ENCODE results near the gene CDH4.

The CDH4 gene

GRCh38 chr20:61919675-61920365 is 667.8 kb downstream of the CDH4 start:
- TF ChIP-seq ZBTB7A (IDR thresholded peaks at IDR 0.05; ENCODE audit: low read depth): no peak
- no peak for TF ChIP-seq NFIC (IDR thresholded peaks at IDR 0.05)
- TF ChIP-seq EP300 (IDR thresholded peaks at IDR 0.05; ENCODE audit: borderline replicate concordance): no peak

GRCh38 chr20:61922411-61922810 is 670.4 kb downstream of the CDH4 start:
- TF ChIP-seq TAF1 (IDR thresholded peaks at IDR 0.05; ENCODE audit: low read depth) (no peak), TCF12 (IDR thresholded peaks at IDR 0.05; ENCODE audit: low read depth) (no peak), YY1 (IDR thresholded peaks at IDR 0.05; ENCODE audit: low read depth) (no peak), EGR1 (IDR thresholded peaks at IDR 0.05) (no peak), CREB1 (IDR thresholded peaks at IDR 0.05; ENCODE audit: low read depth) (no peak), TEAD4 (IDR thresholded peaks at IDR 0.05) (no peak), USF1 (IDR thresholded peaks at IDR 0.05) (no peak), NFIC (IDR thresholded peaks at IDR 0.05) (no peak), ZBTB7A (IDR thresholded peaks at IDR 0.05; ENCODE audit: low read depth) (no peak), FOXM1 (IDR thresholded peaks at IDR 0.05; ENCODE audit: borderline replicate concordance, low read depth) (no peak), EP300 (IDR thresholded peaks at IDR 0.05; ENCODE audit: borderline replicate concordance) (no peak), CEBPB (IDR thresholded peaks at IDR 0.05) (no peak), MAX (IDR thresholded peaks at IDR 0.05) (no peak), REST (IDR thresholded peaks at IDR 0.05; ENCODE audit: low read depth) (no peak), RAD21 (IDR thresholded peaks at IDR 0.05; ENCODE audit: low read depth) (no peak)

- no peak for TF ChIP-seq NFIC (IDR thresholded peaks at IDR 0.05)
- no peak for TF ChIP-seq RAD21 (IDR thresholded peaks at IDR 0.05; ENCODE audit: low read depth)
- no peak for TF ChIP-seq TCF12 (IDR thresholded peaks at IDR 0.05; ENCODE audit: low read depth)
- no peak for TF ChIP-seq TEAD4 (IDR thresholded peaks at IDR 0.05)
- no peak for TF ChIP-seq USF1 (IDR thresholded peaks at IDR 0.05)
- no peak for TF ChIP-seq CEBPB (IDR thresholded peaks at IDR 0.05)
- TF ChIP-seq MAX (IDR thresholded peaks at IDR 0.05): no peak
- no peak for TF ChIP-seq ZBTB7A (IDR thresholded peaks at IDR 0.05; ENCODE audit: low read depth)
- no peak for TF ChIP-seq EP300 (IDR thresholded peaks at IDR 0.05; ENCODE audit: borderline replicate concordance)
- no peak for TF ChIP-seq REST (IDR thresholded peaks at IDR 0.05; ENCODE audit: low read depth)
- no peak for TF ChIP-seq EGR1 (IDR thresholded peaks at IDR 0.05)
- no peak for TF ChIP-seq CREB1 (IDR thresholded peaks at IDR 0.05; ENCODE audit: low read depth)
- TF ChIP-seq TAF1 (IDR thresholded peaks at IDR 0.05; ENCODE audit: low read depth): no peak
- no peak for TF ChIP-seq FOXM1 (IDR thresholded peaks at IDR 0.05; ENCODE audit: borderline replicate concordance, low read depth)
- no peak for TF ChIP-seq YY1 (IDR thresholded peaks at IDR 0.05; ENCODE audit: low read depth)
Observed at GRCh38 chr20:61922936-61923335, 670.9 kb downstream of the CDH4 start.

GRCh38 chr20:61923371-61924166 is 671.5 kb downstream of the CDH4 start:
- TF ChIP-seq CEBPB (IDR thresholded peaks at IDR 0.05) (no peak), EP300 (IDR thresholded peaks at IDR 0.05; ENCODE audit: borderline replicate concordance) (no peak), YY1 (IDR thresholded peaks at IDR 0.05; ENCODE audit: low read depth) (no peak), MAX (IDR thresholded peaks at IDR 0.05) (no peak), FOXM1 (IDR thresholded peaks at IDR 0.05; ENCODE audit: borderline replicate concordance, low read depth) (no peak), TCF12 (IDR thresholded peaks at IDR 0.05; ENCODE audit: low read depth) (no peak), TEAD4 (IDR thresholded peaks at IDR 0.05) (no peak), NFIC (IDR thresholded peaks at IDR 0.05) (no peak)

- no peak for TF ChIP-seq TAF1 (IDR thresholded peaks at IDR 0.05; ENCODE audit: low read depth)
- no peak for TF ChIP-seq REST (IDR thresholded peaks at IDR 0.05; ENCODE audit: low read depth)
- no peak for TF ChIP-seq EGR1 (IDR thresholded peaks at IDR 0.05)
- TF ChIP-seq TEAD4 (IDR thresholded peaks at IDR 0.05): no peak
- TF ChIP-seq NFIC (IDR thresholded peaks at IDR 0.05): no peak
- no peak for TF ChIP-seq RAD21 (IDR thresholded peaks at IDR 0.05; ENCODE audit: low read depth)
- no peak for TF ChIP-seq CREB1 (IDR thresholded peaks at IDR 0.05; ENCODE audit: low read depth)
- TF ChIP-seq TCF12 (IDR thresholded peaks at IDR 0.05; ENCODE audit: low read depth): no peak
- TF ChIP-seq YY1 (IDR thresholded peaks at IDR 0.05; ENCODE audit: low read depth): no peak
- no peak for TF ChIP-seq MAX (IDR thresholded peaks at IDR 0.05)
- no peak for TF ChIP-seq ZBTB7A (IDR thresholded peaks at IDR 0.05; ENCODE audit: low read depth)
- TF ChIP-seq CEBPB (IDR thresholded peaks at IDR 0.05): no peak
- no peak for TF ChIP-seq EP300 (IDR thresholded peaks at IDR 0.05; ENCODE audit: borderline replicate concordance)
- no peak for TF ChIP-seq FOXM1 (IDR thresholded peaks at IDR 0.05; ENCODE audit: borderline replicate concordance, low read depth)
- no peak for TF ChIP-seq USF1 (IDR thresholded peaks at IDR 0.05)
Observed at GRCh38 chr20:61924211-61924857, 672.3 kb downstream of the CDH4 start.

Measured in Ishikawa (cell line).